Peyer's patch (tissue), 4 donors: ENCODE measurements around the gene ZNF268.

Experiments
- CTCF ChIP-seq, 6 experiments: fragments of 450-650 bp in 4 of 6; fragments of 200-600 bp in 2 of 6; sonication (generic) in 1 of 6; IDR thresholded peaks; one replicate each; pipeline ENCODE4 v1.5.1; 2017 to 2019; ENCODE audit warnings: antibody characterized with exemption in 6 of 6, mild to moderate bottlenecking in 3 of 6, moderate library complexity in 1 of 6
- POLR2A ChIP-seq, 2 donors: fragments of 450-650 bp; IDR thresholded peaks; one replicate each; pipeline ENCODE4 v1.5.1; 2017; ENCODE audit warnings: antibody characterized with exemption in 2 of 2, mild to moderate bottlenecking in 2 of 2, moderate library complexity in 2 of 2

GRCh38 chr12:133234971-133235370, 53.7 kb downstream of the ZNF268 start:
- TF ChIP-seq CTCF (IDR thresholded peaks at IDR 0.05) (no peak), POLR2A (IDR thresholded peaks at IDR 0.05) (no peak)
